Raji (cell line): ENCODE data around the gene BTBD18.

Experiments used
- POLR2A ChIP-seq: IDR thresholded peaks from 2 replicates; pipeline ENCODE4 v1.6.1; 2011; ENCODE audit warnings: low read depth, low read length, control low read depth; ENCODE audit not compliant: insufficient read depth

BTBD18 gene

GRCh38 chr11:57785072-57785471 lies 33.5 kb upstream of the BTBD18 start:
- no peak for TF ChIP-seq POLR2A

- no peak for TF ChIP-seq POLR2A
Observed at GRCh38 chr11:57781529-57781943, 29.9 kb upstream of the BTBD18 start.

GRCh38 chr11:57779276-57779675 lies 27.7 kb upstream of the BTBD18 start:
- no peak for TF ChIP-seq POLR2A

GRCh38 chr11:57778318-57779037 lies 26.9 kb upstream of the BTBD18 start:
- TF ChIP-seq POLR2A = no peak

GRCh38 chr11:57777969-57778317 lies 26.3 kb upstream of the BTBD18 start:
- no peak for TF ChIP-seq POLR2A

GRCh38 chr11:57776577-57777210 lies 25.1 kb upstream of the BTBD18 start:
- no peak for TF ChIP-seq POLR2A

- no peak for TF ChIP-seq POLR2A
Observed at GRCh38 chr11:57776031-57776521, 24.5 kb upstream of the BTBD18 start.

GRCh38 chr11:57775491-57775890 lies 23.9 kb upstream of the BTBD18 start:
- no peak for TF ChIP-seq POLR2A

- TF ChIP-seq POLR2A = no peak
Observed at GRCh38 chr11:57773026-57773598, 21.5 kb upstream of the BTBD18 start.

- no peak for TF ChIP-seq POLR2A
Observed at GRCh38 chr11:57772562-57772961, 20.9 kb upstream of the BTBD18 start.

- TF ChIP-seq POLR2A = no peak
Observed at GRCh38 chr11:57771365-57771764, 19.7 kb upstream of the BTBD18 start.

GRCh38 chr11:57770793-57771192 lies 19.2 kb upstream of the BTBD18 start:
- TF ChIP-seq POLR2A = no peak

GRCh38 chr11:57764972-57765371 lies 13.4 kb upstream of the BTBD18 start:
- TF ChIP-seq POLR2A = no peak

- no peak for TF ChIP-seq POLR2A
Observed at GRCh38 chr11:57764566-57764965, 12.9 kb upstream of the BTBD18 start.

GRCh38 chr11:57764021-57764420 lies 12.4 kb upstream of the BTBD18 start:
- TF ChIP-seq POLR2A = no peak

- TF ChIP-seq POLR2A = no peak
Observed at GRCh38 chr11:57763568-57763967, 11.9 kb upstream of the BTBD18 start.
